ENCODE results near the gene DNAJC30.
"Not testable (repeated sequence)": the region's sequence is repeated elsewhere in the genome, so short reads cannot be mapped to it uniquely, and the experiment has no call there.

The DNAJC30 gene

GRCh38 chr7:73659983-73660382 is 23.3 kb downstream of the DNAJC30 start:
- TF ChIP-seq ZNF274 (IDR thresholded peaks at IDR 0.05; ENCODE audit: low read depth, low read length): no peak
- H3K4me3 ChIP-seq (ENCODE audit: low read length): no peak overlapping the region

DNA sequence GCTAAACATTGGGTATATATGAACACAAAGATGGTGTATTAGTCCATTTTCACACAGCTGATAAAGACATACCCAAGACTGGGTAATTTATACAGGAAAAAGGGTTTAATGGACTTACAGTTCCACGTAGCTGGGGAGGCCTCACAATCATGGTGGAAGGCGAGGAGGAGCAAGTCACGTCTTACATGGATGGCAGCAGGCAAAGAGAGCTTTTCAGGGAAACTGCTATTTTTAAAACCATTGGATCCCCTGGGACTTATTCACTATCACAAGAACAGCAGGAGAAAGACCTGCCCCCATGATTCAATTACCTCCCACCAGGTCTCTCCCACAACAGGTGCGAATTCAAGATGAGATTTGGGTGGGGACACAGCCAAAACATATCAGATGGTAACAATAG is 27.9 kb downstream of the DNAJC30 start:
- not testable (repeated sequence) for H3K4me3 ChIP-seq (ENCODE audit: low read length)

- H3K4me3 ChIP-seq (ENCODE audit: low read length): no peak overlapping the region
- TF ChIP-seq ZNF274 (IDR thresholded peaks at IDR 0.05; ENCODE audit: low read depth, low read length): no peak
Measured at GRCh38 chr7:73652541-73652949, 30.7 kb downstream of the DNAJC30 start.

GRCh38 chr7:73650524-73650923 is 32.7 kb downstream of the DNAJC30 start:
- H3K4me3 ChIP-seq (ENCODE audit: low read length): no peak overlapping the region
- no peak for TF ChIP-seq ZNF274 (IDR thresholded peaks at IDR 0.05; ENCODE audit: low read depth, low read length)

GRCh38 chr7:73649576-73649975 is 33.7 kb downstream of the DNAJC30 start:
- no peak overlapping the region for H3K4me3 ChIP-seq (ENCODE audit: low read length)
- no peak for TF ChIP-seq ZNF274 (IDR thresholded peaks at IDR 0.05; ENCODE audit: low read depth, low read length)

DNA sequence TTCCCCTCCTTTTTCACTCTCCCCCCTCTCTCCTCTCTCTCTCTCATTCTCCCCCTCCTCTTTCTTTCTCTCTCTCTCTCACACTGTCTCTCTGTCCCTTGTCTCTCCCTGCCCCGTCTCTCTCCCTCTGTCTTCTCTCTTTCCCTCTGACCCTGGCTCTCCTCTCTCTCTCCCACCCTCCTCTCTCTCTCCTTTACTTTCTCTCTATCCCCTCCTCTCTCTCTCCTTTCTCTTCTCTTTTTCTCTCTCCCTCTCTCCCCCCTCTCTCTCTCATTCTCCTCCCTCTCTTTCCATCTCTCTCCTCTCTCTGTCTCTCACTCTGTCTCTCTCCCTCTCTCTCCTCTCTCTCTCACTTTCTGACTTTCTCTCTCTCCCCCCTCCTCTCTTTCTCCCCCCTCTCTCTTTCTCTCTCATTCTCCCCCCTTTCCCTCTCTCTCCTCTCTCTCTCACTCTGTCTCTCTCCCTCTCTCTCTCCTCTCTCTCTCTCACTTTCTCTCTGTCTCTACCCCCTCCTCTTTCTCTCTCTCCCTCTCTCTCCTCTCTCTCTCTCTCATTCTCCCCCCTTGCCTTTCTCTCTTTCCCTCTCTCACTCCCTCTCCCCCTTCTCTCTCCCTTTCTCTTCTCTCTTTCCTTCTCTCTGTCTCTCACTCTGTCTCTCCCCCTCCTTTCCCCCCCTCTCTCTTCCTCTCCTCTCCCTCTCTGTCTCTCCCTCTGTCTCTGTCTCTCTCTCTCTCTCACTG is 34.5 kb downstream of the DNAJC30 start:
- H3K4me3 ChIP-seq (ENCODE audit: low read length): no peak overlapping the region
- TF ChIP-seq ZNF274 (IDR thresholded peaks at IDR 0.05; ENCODE audit: low read depth, low read length): no peak

- no peak for TF ChIP-seq ZNF274 (IDR thresholded peaks at IDR 0.05; ENCODE audit: low read depth, low read length)
- H3K4me3 ChIP-seq (ENCODE audit: low read length): no peak overlapping the region; the same call in 1 of the 2 replicates
Measured at GRCh38 chr7:73647725-73648592, 35.3 kb downstream of the DNAJC30 start.

DNA sequence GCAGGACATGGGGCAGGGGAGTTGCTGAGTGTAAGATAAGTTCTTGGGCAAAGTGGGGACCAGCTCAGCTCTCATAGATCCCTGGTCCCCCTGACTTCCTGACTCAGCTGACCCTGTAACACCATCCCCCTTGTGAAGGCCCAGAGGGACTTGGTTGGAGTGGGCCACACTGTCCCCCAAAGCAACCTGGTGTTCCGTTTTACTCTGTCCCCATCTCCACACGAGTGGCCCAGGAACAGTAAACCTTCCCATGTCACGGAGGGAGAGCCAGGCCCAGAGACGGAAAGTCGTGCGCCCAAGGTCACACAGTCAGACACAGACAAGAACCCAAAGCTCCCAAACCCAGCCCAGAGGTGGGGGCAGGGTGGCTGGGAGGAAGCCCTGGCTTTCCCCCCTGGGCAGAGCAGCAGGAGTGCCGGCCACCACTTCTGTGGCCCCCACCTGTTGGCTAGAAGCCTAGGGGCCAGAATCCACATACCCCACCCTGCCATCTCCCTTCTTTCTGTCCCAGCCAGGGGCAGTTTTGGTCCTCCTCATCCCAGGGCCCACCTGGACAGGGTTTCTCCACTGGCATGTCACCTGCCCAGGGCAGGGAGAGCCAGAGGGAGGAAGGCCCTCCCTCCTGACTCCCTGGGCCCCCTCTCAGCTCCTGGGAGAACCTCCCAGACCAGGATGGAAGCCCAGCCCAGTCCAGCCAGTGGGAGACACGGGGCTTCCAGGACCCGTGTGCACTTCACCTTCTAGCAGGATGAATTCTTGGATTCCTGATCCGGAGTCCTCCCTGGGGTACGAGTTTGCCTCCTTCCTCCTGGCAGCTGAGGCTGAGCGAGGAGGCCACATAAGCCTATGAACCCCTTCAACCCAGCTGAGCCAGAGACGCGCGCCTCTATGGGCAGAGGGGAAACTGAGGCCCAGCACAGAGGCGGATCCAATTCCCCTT is 36.2 kb downstream of the DNAJC30 start:
- TF ChIP-seq ZNF274 (IDR thresholded peaks at IDR 0.05; ENCODE audit: low read depth, low read length): no peak
- H3K4me3 ChIP-seq (ENCODE audit: low read length): no peak overlapping the region

- no peak for TF ChIP-seq ZNF274 (IDR thresholded peaks at IDR 0.05; ENCODE audit: low read depth, low read length)
- no peak overlapping the region for H3K4me3 ChIP-seq (ENCODE audit: low read length)
Measured at GRCh38 chr7:73645643-73646174, 37.5 kb downstream of the DNAJC30 start.

DNA sequence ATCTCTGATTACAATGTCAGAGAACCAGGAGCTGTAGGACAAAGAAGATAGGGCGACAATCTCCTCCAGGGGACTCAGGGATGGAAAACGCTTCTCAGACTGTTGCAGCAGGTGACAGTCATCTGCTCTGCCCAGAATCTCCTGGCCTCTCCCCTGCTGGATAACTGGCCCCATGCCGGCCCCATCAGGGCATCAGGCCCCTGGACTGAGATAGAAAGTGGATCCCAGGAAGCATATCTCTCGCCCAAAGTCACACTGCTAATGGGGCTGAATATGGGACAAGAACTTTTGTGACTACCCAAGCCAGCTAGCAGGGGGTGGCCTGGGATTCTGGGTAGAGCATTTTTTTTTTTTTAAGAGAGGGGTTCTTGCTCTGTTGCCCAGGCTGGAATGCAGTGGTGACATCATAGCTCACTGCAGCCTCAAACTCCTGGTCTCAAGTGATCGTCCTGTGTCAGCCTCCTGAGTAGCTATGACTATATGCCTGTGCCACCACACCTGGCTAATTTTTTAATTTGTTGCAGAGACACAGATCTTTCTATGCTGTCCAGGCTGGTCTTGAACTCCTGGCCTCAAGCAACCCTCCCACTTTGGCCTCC is 38.5 kb downstream of the DNAJC30 start:
- no peak overlapping the region for H3K4me3 ChIP-seq (ENCODE audit: low read length)
- no peak for TF ChIP-seq ZNF274 (IDR thresholded peaks at IDR 0.05; ENCODE audit: low read depth, low read length)

GRCh38 chr7:73642834-73643233 is 40.4 kb downstream of the DNAJC30 start:
- no peak for TF ChIP-seq ZNF274 (IDR thresholded peaks at IDR 0.05; ENCODE audit: low read depth, low read length)
- H3K4me3 ChIP-seq (ENCODE audit: low read length): no peak overlapping the region

GRCh38 chr7:73638911-73639310 is 44.3 kb downstream of the DNAJC30 start:
- H3K4me3 ChIP-seq (ENCODE audit: low read length): no peak overlapping the region
- no peak for TF ChIP-seq ZNF274 (IDR thresholded peaks at IDR 0.05; ENCODE audit: low read depth, low read length)

GRCh38 chr7:73635428-73636200 is 47.6 kb downstream of the DNAJC30 start:
- H3K4me3 ChIP-seq (ENCODE audit: low read length): no peak overlapping the region
- TF ChIP-seq ZNF274 (IDR thresholded peaks at IDR 0.05; ENCODE audit: low read depth, low read length): no peak
